Activated gamma-delta T cell treated with anti-CD3 and anti-CD28 coated beads, Interleukin-2, amount 50 U/mL, for 16 hours (primary cell): ENCODE measurements around the gene SPOCK1.
"Not testable (repeated sequence)": the region's sequence is repeated elsewhere in the genome, so short reads cannot be mapped to it uniquely, and the experiment has no call there.

Experiments
- DNase-seq: peaks from one replicate; pipeline ENCODE4 v3.0.0-alpha.2; 2020; ENCODE audit warnings: low read depth

SPOCK1 gene

DNA sequence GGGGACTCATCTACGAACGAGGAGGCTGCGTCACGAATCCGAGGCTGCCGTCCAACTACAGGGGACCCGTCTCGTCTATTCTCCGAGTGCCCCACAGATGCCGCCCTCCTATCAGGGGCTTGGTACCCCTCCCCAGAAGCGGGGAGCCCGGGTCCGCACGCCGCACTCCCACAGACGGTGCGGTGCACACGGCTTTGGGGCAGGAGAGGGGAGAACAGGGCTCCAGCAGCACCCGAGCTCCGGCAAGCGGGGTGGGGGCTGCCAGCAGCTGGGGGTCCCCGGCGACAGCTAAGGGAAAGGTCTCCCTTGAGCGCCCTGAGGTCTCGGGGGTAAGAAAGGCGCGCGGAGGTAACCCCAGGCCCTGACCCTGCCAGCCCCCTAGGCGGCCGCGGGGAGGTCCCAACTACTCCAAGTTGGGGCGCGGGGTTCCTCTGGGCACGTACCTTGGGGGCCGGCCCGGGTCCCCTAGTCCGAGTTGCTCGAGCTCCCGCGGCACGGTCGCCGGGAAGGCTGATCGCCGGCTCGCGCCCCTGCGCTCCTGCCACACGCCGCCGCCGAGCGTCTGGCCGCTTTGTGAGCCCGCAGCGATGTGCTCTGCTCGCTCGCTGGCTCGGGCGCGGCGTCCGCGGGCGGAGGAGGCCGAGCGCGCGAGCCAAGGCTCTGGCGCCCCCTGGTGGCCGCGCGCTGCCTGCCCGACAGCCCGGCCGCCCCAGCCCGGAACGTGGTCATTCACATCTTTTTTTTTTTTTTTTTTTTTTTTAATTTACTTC is at the start of gene SPOCK1:
SPOCK1 (minus strand) TSS at position 591 of the 770 bp plus-strand sequence.
- DNase-seq: peak; percentile 16

DNA sequence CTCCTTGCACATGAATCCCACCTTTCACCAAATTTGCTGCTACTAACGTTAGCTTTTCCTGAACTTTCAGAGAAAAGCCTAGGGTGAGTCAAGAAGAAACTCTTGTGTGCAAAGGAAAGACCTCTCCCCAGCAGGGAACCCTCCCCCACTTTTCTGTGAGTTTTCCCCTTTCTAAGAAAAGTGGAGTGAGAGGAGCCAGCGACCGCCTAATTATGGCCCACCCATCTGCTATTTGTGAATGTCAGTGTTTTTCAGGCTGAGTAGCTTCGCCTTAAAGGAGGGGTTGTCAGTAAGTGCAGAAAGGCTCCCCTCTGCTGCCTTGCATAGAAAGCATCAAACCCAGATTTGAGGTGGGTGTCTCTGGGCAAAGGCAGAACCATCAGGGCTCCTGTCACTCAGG is 46.8 kb upstream of the SPOCK1 start:
- no peak for DNase-seq

DNA sequence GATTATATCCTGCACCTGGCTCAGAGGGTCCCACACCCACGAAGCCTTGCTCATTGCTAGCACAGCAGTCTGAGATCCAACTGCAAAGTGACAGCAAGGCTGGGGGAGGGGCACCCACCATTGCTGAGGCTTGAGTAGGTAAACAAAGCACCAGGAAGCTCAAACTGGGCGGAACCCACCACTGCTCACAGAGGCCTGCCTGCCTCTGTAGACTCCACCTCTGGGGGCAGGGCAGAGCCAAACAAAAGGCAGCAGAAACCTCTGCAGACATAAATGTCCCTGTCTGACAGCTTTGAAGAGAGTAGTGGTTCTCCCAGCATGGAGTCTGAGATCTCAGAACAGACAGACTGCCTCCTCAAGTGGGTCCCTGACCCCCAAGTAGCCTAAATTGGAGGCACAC is 36.3 kb upstream of the SPOCK1 start:
- not testable (repeated sequence) for DNase-seq

DNA sequence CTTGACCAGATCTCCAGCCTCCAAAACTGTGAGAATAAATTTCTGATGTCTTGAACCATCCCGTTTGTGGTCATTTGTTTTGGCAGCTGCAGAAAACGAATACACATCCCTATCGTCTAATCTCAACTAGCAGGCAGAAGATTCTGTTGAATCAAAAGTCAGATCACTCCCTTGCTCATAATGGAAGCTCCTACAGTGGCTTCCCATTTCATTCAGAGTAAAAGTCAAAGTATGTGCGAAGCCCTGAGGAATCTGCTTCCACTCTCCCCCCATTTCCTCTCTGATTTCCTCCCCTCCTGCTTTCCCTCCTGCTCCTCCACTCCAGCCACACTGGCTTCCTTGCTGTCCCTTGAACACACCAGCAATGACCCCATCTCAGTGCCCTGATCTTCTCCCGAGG is 34.8 kb upstream of the SPOCK1 start:
- DNase-seq: no peak

DNA sequence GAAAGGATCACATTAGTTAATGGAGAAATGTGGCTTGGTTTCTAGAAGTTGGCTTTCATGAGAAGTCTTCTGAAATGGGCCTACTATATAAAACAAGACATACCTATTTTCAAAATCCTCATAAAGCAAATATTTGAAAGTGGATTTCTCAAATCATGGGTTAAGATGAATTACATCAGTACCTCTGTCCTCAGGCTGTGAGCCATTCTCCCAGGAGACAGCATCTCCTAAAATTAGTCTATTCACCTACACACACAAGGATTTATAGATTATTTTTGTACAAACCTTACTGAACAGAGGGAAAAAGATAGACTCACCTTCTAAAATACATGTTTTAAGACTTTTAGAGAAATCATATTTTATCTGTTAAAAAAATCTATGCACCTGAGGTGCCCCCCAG is 32.1 kb upstream of the SPOCK1 start:
- no peak for DNase-seq

- no peak for DNase-seq
These were observed 22.1 kb upstream of the SPOCK1 start for GRCh38 chr5:137521246-137521645.

- DNase-seq: no peak
These were observed 17.8 kb upstream of the SPOCK1 start for GRCh38 chr5:137516961-137517360.

DNA sequence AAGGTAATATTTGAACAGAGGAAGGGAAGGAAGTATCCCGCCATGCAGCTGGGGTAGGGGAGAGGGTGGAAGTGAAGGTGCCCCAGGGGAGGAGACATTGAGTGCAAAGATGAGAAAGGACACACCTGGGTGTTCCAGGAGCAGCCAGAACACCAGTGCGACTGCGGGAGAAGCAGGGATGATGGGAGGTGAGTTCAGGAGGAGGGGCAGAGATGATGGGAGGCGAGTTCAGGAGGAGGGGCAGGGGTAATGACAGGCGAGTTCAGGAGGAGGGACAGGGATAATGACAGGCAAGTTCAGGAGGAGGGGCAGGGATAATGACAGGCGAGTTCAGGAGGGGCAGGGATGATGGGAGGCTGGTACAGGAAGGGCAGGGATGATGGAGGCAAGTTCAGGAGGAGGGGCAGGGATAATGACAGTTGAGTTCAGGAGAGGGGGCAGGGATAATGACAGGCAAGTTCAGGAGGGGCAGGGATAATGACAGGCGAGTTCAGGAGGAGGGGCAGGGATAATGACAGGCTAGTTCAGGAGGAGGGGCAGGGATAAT is 17.2 kb upstream of the SPOCK1 start:
- DNase-seq: no peak

- DNase-seq: no peak
These were observed 16.1 kb upstream of the SPOCK1 start for GRCh38 chr5:137515238-137515637.

- DNase-seq: no peak
These were observed 11.5 kb upstream of the SPOCK1 start for GRCh38 chr5:137510671-137511070.

DNA sequence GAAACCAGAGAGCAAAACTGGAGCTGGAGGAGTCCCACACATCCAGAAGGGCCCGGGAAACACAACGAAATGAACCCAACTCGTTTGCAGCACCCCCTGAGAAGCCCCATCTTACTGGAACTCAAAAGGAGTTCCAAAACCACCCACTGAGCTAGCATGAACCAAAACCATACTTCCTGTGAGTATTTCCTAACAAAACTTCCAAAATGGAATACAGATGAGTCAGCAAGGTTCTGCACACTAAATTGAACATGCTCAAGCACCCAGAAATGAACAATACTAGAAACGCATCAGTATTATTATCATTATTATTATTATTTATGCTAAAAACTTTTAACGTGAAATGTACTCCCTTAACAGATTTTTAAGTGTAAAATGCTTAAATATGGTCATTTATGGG is 8.0 kb upstream of the SPOCK1 start:
- DNase-seq: no peak

- no peak for DNase-seq
These were observed 7.2 kb upstream of the SPOCK1 start for GRCh38 chr5:137506296-137506695.

DNA sequence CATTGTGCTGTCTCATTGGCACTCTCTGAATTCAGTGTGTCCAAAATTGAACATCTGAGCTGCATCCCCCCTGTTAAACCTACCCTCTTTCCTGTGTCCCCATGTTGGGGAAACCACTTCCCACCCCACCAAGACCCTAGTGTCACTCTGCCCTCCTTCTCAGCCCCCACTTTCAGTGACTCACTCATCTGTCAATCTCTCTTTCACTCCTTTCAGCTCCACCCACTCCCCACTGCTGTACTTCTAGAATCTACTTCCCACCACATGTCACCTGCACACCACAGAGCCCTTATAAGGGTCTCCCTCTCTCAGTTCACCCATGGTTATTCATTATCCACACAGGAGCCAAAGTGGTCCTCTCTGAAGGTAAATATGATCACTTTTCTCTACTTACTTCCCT is 5.8 kb upstream of the SPOCK1 start:
- no peak for DNase-seq

- no peak for DNase-seq
These were observed 4.3 kb upstream of the SPOCK1 start for GRCh38 chr5:137503456-137503855.

GRCh38 chr5:137502632-137503031 is 3.5 kb upstream of the SPOCK1 start:
- DNase-seq: no peak

GRCh38 chr5:137501846-137502406 is 2.8 kb upstream of the SPOCK1 start:
- DNase-seq: no peak

DNA sequence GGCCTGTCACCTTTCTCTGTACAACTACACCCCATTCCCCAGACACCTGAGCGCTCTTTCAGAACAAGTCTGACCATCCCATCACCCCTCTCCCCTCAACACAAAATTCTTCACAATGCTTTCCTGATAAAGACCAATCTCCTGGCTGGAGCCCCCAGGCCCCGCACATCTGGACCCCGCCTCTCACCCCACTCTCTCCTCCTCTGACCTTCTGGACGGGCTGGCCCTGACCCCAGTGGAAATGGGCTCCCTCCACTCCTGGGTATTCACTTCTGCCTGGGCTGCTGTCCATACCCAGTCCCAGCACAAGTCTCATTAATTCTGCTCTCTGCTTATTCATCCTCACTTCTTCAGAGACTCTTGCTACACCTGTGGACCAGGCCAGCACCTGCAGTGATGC is 2.1 kb upstream of the SPOCK1 start:
- no peak for DNase-seq

DNA sequence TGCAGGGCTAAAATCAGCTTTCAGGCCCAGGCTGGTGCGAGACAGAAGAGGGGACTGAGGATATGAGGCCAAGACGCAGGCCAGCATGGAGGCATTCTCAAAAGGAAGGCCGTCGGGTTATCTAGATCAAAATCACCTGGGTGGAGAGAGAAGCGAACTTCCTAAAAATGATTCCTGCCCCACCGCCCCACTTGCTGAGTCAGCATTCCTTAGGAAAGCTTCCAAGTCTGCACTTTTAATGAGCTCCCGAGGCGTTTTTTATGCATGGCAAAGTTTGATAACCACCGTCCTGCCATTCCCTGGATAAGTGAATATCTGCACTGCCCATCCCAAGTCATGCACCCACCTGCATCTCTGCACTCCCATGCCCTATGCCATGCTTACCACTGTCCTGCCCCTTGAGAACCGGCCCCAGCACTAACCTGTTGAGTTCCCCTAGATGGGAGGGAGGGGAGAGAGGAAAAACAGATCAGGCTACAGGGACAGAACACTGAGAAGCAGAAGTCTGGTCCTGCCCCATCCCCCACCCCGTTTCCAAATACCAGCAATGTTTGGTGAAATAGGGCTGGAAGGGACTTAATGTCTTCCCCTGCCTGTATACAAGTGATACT is 1.6 kb upstream of the SPOCK1 start:
- no peak for DNase-seq

GRCh38 chr5:137499506-137499847 is 351 bp upstream of the SPOCK1 start:
- DNase-seq: not testable (repeated sequence)

- DNase-seq: no peak
These were observed 808 bp downstream of the SPOCK1 start for GRCh38 chr5:137498301-137498735.

GRCh38 chr5:137497396-137498290 is 1.5 kb downstream of the SPOCK1 start:
- no peak for DNase-seq

- no peak for DNase-seq
These were observed 2.2 kb downstream of the SPOCK1 start for GRCh38 chr5:137496919-137497318.
